HG03432 (cell line): ENCODE data around the gene CAMK4.
"Not testable (repeated sequence)": the region's sequence is repeated elsewhere in the genome, so short reads cannot be mapped to it uniquely, and the experiment has no call there.

Experiments
- ATAC-seq: cut with Tn5 transposase; IDR thresholded peaks from one replicate; pipeline ENCODE4 v1.9.1; 2021; ENCODE audit warnings: mild to moderate bottlenecking, moderate library complexity; ENCODE audit not compliant: unreplicated experiment

The CAMK4 gene

DNA sequence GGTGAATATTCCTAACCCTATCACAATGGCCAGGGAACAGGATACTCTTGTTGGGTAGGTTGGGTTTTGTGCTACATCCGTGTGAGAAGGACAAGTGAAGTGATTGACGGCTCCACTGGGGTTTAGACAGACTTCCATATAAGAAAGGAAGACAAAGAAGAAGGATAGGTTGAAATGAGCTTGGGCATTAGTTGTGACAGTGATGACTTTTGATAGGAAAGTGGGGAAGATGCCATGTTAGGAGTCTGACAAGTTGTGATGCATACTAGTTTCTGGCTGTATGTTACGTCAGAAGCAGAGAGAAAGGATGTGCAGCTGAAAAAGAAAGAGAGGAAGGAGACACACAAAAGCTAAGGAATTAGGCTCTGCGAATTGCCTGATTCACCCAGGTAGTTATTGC lies 150.2 kb downstream of the CAMK4 start:
- no peak for ATAC-seq

- no peak for ATAC-seq
These were observed 151.5 kb downstream of the CAMK4 start for GRCh38 chr5:111375645-111376044.

DNA sequence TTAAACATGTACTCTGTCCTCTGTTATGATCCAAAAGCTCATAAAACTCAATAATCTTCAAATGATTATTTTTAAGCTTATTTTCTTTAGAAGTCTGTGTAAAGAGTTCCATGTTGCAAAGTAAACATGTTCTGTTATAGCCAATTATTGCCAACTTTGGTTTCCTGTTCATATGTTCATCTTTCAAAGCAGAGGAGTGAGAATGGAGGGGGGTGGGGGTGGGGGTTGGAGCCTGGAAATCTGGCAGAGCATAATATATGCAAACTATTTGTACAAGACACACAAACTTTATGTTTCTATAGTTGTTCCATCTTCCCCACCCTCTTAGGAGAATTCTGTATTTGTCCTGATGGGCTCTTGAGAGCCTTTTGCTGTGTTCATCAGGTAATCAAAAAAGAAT lies 153.1 kb downstream of the CAMK4 start:
- ATAC-seq, result no peak

DNA sequence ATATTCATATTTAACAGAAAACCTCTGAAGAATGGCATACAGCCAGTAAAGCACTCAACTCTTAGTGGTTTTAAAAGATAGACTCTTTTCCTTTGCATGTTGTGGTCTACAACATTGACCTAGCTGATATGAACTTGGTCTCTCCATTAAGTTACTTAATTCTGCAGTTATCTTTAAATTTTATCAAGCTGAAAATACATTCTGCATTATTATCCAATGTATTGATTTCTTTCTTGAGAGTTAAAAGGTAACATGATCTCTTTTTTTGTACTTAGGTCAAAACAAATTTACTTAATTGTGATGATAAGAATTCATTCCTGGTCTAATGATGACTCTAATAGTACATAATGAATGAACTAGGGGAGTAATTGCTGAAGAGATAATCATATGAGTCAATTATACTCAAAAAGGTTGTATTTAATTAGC lies 155.2 kb downstream of the CAMK4 start:
- no peak for ATAC-seq

- ATAC-seq, result no peak
These were observed 159.2 kb downstream of the CAMK4 start for GRCh38 chr5:111383288-111383970.

GRCh38 chr5:111384220-111384619 lies 160.0 kb downstream of the CAMK4 start:
- no peak for ATAC-seq

GRCh38 chr5:111385051-111385450 lies 160.9 kb downstream of the CAMK4 start:
- ATAC-seq, result no peak

- no peak for ATAC-seq
These were observed 162.0 kb downstream of the CAMK4 start for GRCh38 chr5:111385970-111386831.

DNA sequence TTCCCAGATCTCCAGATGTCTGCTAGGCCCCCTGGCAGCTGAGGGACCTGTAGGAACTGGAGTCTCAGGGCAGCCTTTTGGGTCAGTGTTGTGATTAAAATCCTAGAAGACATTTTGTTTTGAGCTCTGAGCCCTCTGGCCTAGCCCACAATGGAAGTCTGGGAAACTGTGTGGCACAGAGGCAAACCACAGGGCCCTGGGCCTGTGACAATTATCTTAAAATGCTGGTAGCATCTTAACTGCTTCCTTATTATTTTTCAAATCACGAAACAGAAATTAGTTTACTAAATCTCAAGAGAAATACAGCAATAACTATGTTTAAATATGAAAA lies 162.6 kb downstream of the CAMK4 start:
- ATAC-seq, result no peak

- no peak for ATAC-seq
These were observed 163.2 kb downstream of the CAMK4 start for GRCh38 chr5:111387361-111387760.

- no peak for ATAC-seq
These were observed 165.4 kb downstream of the CAMK4 start for GRCh38 chr5:111389390-111390082.

GRCh38 chr5:111392181-111392580 lies 168.0 kb downstream of the CAMK4 start:
- no peak for ATAC-seq

GRCh38 chr5:111394586-111394985 lies 170.4 kb downstream of the CAMK4 start:
- ATAC-seq, result no peak

DNA sequence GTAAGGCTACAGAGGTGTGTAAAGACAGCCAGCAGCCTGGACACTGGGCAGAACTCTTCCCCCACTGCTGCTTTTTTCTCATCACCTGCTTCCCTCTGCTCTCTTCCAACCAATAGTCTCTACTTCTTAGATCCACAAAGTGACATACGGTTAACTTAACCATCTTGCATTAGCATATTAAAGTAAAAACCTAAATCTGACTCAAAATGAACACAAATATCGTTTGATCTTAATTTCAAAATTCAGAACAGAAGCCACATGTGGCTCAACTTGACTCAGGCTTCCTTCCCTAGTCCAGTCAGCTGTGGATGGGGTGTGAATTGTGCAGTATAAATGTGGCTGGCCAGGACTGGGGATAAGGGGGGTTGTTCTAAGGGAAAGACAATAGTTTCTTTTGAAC lies 173.8 kb downstream of the CAMK4 start:
- peak; percentile 52 for ATAC-seq

GRCh38 chr5:111399113-111399512 lies 174.9 kb downstream of the CAMK4 start:
- no peak for ATAC-seq

- ATAC-seq, result no peak
These were observed 177.7 kb downstream of the CAMK4 start for GRCh38 chr5:111401906-111402305.

DNA sequence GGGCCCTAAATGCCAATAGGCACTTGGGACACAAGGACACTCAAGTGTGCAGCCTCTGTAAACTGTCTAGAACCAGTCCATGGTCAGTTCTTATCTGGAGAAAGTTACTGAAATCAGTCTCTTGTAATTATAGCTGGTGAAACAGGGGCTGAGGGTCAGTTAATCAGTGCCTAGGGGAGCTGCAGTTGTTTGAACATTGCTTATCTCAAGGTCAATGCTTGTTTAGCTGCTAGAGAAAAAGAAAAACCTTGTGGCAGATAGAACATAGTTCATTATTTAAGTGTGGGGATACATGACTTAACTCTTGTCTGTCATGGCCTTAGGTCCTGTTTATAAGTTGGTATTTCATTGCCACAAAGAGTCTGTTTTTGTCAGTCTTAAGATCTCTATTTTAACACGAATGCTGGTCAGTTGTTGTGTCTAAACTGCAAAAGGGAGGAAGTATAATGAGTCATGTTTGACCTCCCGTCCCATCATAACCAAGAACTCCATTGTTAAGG lies 180.1 kb downstream of the CAMK4 start:
- ATAC-seq, result no peak

DNA sequence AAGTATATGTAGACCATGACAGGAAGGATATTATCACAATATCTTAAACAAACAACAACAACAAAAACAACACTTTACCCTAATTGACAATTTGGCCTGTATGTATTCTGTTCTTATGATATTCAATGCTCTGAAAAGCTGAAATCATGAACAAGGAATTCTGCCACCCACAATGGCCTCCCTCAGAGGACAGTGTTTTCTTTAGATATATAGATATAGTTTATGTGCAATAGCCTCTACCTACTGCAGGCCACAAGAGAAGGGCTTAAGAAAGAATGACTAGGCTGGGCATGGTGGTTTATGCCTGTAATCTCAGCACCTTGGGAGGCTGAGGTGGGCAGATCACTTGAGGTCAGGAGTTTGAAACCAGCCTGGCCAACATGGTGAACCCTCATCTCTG lies 183.4 kb downstream of the CAMK4 start:
- ATAC-seq, result no peak

GRCh38 chr5:111408817-111409216 lies 184.6 kb downstream of the CAMK4 start:
- no peak for ATAC-seq

- ATAC-seq, result not testable (repeated sequence)
These were observed 185.1 kb downstream of the CAMK4 start for GRCh38 chr5:111409266-111409665.

- ATAC-seq, result not testable (repeated sequence)
These were observed 185.9 kb downstream of the CAMK4 start for GRCh38 chr5:111410067-111410466.

DNA sequence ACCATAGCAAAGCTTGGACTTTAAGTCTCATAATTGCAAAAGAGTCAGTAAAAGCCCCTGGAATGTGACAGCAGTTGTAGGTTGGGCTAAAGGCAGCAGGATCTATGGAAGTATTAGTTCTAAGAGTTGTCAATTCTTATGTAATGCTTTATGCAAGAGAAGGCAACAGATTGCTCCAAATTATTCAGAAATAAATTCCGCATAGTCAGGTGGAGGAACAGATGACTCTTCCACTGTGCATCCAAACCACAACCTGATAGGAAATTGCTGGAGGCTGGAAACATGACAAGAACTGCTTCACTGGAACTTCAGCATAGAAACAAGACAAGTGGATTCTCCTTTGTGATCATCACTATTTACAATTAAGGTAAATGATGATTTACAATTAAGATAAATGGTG lies 187.1 kb downstream of the CAMK4 start:
- no peak for ATAC-seq
